Testis (tissue), 3 donors: ENCODE results near the gene VEZF1. TPM values are rescaled to one million over a fixed set of nuclear protein-coding genes. Genes with fewer than 3 reads are reported as not detected.

Experiments used
- DNase-seq: peaks from one replicate; pipeline ENCODE4 v3.0.0-alpha.2; 2019
- H3K27ac ChIP-seq, 2 donors: fragments of 200-600 bp; sonication (generic); one replicate each; pipeline ENCODE4 v1.5.1; 2019
- H3K27me3 ChIP-seq: fragments of 200-600 bp; sonication (generic); one replicate; pipeline ENCODE4 v1.5.1; 2019
- H3K36me3 ChIP-seq: fragments of 200-600 bp; sonication (generic); one replicate; pipeline ENCODE4 v1.5.1; 2017; ENCODE audit warnings: low read depth; ENCODE audit errors: missing control alignments
- H3K4me1 ChIP-seq: fragments of 200-600 bp; sonication (generic); one replicate; pipeline ENCODE4 v1.5.1; 2019
- H3K4me3 ChIP-seq, 2 donors: fragments of 200-600 bp; sonication (generic); one replicate each; pipeline ENCODE4 v1.5.1; 2017 to 2019
- H3K9me3 ChIP-seq: fragments of 200-600 bp; sonication (generic); one replicate; pipeline ENCODE4 v1.5.1; 2017
- POLR2A ChIP-seq: fragments of 450-650 bp; IDR thresholded peaks from one replicate; pipeline ENCODE4 v1.6.1; 2017; ENCODE audit warnings: antibody characterized with exemption, mild to moderate bottlenecking, moderate library complexity
- WGBS, 2 donors: methylation state at CpG; one replicate each; pipeline ENCODE4 v1.1.5; 2018; 5-methylcytosine and 5-hydroxymethylcytosine counted together
- intact Hi-C: fragments of 100-400 bp; cut with DNase I; formaldehyde crosslinking; loops from one replicate; pipeline ENCODE4 v1.15.1; 2023; ENCODE audit warnings: low total_unique reads
- polyA plus RNA-seq: library from polyadenylated mRNA; stranded (reverse); fragments of 350-450 nt; fragmentation: Illumina TruSeq; extraction: RNeasy Lipid Tissue Mini Kit (QIAGEN cat#74804); gene quantifications from one replicate; pipeline ENCODE4 v1.2.3, GENCODE V29; 2014; ENCODE audit warnings: low read depth, low replicate concordance; ENCODE audit not compliant: insufficient read depth
- total RNA-seq, 2 donors: library from RNA; depleted of rRNA; stranded (reverse); fragments of >200 nt; gene quantifications; one replicate each; pipeline ENCODE4 v1.2.3, GENCODE V29; 2016
- TF ChIP-seq, protein P1 (sequence below), 3 experiments: fragments of 450-650 bp in 2 of 3; fragments of 200-600 bp in 1 of 3; sonication (generic) in 1 of 3; IDR thresholded peaks; one replicate each; pipeline ENCODE4 v1.5.1; 2016 to 2019; ENCODE audit warnings: antibody characterized with exemption in 3 of 3, mild to moderate bottlenecking in 2 of 3, moderate library complexity in 1 of 3

Gene VEZF1
- total and polyA plus RNA-seq, 3 donors from 2014 or later, result 54.8 to 58.6 (median 58.6) TPM

DNA sequence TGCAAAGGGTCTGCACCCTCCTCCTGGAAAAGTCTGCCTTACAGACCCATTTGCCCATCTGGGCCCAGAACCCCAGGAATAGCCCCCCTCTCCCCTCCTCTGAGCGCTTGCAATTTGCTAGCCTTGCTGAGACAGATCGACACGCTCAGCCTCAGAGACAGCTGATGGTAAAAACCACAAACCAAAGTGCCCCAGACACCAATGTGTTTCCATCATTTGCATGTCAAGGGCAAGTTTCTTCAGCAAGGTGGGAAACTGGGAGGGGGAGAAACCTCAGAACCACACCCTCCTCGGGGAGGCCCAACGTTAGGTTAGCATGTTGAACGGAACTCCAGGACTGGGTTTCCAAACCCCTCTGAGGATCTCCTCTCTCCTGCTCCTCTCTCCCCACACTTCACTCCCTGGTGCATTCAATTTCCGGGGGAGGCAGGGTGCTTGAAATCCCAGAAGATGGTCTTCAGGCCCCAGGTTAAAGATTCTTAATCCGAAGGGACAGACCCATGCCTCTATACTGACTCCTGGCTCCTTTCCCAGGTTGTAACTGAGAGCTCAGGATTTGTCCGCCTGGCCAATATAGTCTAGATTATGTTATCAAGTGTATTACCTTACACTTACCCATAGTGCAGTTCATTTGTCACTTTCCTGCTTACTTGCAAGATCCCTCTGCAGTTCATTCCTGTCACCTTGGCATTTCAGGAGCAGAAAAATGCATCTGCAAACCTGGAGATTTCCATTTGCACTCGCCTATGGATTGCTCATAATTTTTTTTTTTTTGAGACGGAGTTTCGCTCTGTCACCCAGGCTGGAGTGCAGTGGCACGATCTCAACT lies 31.5 kb downstream of the VEZF1 start:
- Histone ChIP-seq H3K4me1 (peaks cover 3% of the 10 kb centered on the region), H3K27ac (no peak overlapping the region), H3K4me3 (no peak overlapping the region), H3K36me3 (no peaks in the 10 kb centered on the region), H3K27me3 (no peaks in the 10 kb centered on the region), H3K9me3 (no peaks in the 10 kb centered on the region)
- WGBS, 2 donors, result 58 to 59% methylated on average over 13 of the region's 13 CpGs
- TF ChIP-seq, protein P1, sequence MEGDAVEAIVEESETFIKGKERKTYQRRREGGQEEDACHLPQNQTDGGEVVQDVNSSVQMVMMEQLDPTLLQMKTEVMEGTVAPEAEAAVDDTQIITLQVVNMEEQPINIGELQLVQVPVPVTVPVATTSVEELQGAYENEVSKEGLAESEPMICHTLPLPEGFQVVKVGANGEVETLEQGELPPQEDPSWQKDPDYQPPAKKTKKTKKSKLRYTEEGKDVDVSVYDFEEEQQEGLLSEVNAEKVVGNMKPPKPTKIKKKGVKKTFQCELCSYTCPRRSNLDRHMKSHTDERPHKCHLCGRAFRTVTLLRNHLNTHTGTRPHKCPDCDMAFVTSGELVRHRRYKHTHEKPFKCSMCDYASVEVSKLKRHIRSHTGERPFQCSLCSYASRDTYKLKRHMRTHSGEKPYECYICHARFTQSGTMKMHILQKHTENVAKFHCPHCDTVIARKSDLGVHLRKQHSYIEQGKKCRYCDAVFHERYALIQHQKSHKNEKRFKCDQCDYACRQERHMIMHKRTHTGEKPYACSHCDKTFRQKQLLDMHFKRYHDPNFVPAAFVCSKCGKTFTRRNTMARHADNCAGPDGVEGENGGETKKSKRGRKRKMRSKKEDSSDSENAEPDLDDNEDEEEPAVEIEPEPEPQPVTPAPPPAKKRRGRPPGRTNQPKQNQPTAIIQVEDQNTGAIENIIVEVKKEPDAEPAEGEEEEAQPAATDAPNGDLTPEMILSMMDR (IDR thresholded peaks at IDR 0.05), result no peak
- no peak for TF ChIP-seq POLR2A
- intact Hi-C loops, result loop anchor here (10.0 kb wide), 1 partner anchor 62 kb away; no protein-coding TSS in a partner anchor
- DNase-seq, result no peak

DNA sequence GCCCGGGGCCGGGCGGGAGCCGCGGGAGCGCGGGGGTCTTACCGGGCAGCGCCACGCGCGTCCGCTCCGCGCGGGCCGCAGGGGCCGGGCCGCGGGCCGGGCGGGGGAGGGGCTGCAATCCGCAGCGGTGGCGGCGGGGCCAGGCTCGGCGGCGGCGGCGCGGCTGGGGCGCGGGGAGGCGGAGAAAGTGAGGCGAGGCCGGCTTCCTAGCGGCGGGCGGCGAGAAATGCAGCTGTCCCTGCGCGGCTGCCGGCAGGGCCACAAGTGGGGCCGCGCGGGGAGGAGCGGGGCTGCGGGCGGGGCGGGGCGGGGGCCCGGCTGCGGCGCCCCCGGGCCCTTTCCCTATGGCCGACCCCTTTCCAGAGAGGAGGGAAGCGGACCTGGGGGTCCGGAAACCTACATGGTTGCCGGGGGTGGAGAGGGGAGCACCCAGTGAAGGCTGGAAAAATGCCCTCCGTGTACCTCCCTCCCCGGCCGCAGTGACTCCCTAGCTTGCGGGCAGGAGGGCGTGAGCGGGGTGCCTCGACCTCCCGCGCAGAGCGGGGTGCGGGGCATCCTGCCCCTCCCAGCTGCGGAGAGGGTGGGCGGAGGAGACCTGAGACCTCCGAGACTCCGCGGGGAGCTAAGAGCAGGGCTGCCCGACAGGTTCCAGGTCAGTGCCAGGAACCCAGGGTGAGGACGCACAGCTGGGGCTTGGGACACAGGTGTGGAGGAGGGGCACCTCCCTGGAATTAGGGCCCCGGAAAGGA lies 32.7 kb downstream of the VEZF1 start, which contains the start of gene CUEDC1:
Gene CUEDC1, minus strand, starts transcription at position 230 of the 749 bp plus-strand sequence. CDS start 69,848 bp downstream, outside the sequence.
- Histone ChIP-seq H3K4me1 (peaks cover 3% of the 10 kb centered on the region), H3K36me3 (no peaks in the 10 kb centered on the region), H3K9me3 (no peaks in the 10 kb centered on the region), H3K27ac (peak within 1 kb of the TSS; percentile 79 to 87), H3K27me3 (no peaks in the 10 kb centered on the region), H3K4me3 (peak within 1 kb of the TSS; percentile 71 to 75)
- no peak for TF ChIP-seq POLR2A
- TF ChIP-seq, protein P1 (IDR thresholded peaks at IDR 0.05), result peak in 2 of 3 experiments; percentile 1 to 57
- peak; percentile 68 for DNase-seq
- WGBS, 2 donors, result 0 to 1% methylated on average over 6 to 25 of the region's 79 CpGs
- intact Hi-C loops, result loop anchor here (10.0 kb wide), 1 partner anchor 61 kb away; no protein-coding TSS in a partner anchor

DNA sequence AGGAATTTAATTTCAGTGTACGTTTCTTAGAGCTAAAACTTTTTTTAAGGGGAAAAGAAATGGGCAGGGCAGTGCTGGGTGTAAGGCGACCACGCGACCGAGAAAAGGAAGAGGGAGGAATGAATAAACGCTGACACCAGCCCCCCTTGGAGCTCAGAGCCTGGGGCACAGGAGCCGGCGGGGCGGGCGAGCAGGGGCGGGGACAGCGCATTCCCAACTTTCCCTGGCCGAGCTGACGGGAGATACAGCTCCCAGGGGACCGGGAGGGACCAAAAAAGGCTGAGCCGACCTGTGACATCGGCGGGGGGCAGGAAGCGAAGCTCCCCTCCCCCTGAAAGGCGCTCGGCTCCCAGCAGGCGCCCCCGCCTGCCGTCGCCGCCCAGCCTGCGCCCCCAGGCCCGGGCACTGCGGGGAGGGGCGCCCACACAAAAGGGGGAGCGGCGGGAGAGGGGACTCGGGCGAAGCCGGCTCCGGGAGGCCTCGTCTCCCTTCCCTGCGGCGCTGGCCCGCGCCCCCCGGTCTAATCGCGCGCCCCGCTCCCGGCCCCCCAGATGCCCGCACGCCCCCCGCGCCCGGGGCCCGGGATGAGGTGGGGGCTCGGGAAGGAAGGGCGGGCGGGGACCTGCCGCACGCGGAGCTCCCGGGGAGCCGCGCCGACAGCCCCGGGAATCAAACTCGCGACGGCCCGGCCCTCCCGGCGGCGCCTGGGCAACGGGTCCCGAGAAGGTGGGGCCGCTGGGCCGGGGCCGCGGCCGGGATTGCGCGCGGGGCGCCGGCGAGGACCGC lies 33.5 kb downstream of the VEZF1 start:
- peak; percentile 60 for DNase-seq
- intact Hi-C loops, result loop anchor here (10.0 kb wide), 1 partner anchor 60 kb away; no protein-coding TSS in a partner anchor
- no peaks in the 10 kb centered on the region for H3K9me3 ChIP-seq
- H3K36me3 ChIP-seq, result no peaks in the 10 kb centered on the region
- no peak for TF ChIP-seq POLR2A
- TF ChIP-seq, protein P1 (IDR thresholded peaks at IDR 0.05), result no peak
- peaks cover 3% of the 10 kb centered on the region for H3K4me1 ChIP-seq
- H3K27ac ChIP-seq, result peak overlapping the region; percentile 79 to 87
- H3K4me3 ChIP-seq, result peak overlapping the region; percentile 71 to 75
- 1% methylated on average over 15 to 39 of the region's 85 CpGs for WGBS, 2 donors
- H3K27me3 ChIP-seq, result no peaks in the 10 kb centered on the region

DNA sequence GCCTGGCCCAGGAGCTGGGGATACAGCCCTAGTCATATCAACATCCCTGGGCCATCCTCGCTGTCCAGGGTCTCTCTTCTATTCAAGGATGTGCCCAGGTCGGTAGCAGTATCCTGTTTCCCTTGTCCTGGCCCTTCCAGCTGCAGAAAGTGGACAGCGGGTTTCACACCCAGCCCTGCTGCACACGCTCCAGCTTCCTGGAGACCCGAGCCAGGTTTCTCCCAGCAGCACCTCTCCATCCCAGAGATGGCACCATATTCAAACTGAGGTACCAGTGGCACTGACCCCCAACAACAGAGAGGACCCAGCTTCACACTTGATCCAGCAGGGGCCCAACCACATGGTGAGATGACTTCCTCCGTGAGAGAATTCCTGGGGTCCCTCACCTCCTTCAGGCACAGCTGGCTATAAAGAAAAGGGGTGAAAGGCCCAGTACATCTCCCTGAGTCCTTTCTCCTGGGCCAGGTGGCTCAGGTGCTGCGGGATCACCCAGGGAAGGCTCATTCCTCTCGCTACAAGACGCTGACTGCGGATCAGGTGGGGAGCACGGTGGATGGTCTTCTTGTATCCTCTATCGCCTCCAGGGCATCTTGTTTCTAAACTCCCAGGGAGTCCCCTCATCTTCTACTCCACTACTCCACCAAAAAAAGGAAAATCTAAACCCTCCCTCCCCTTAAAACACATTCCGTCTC lies 34.2 kb downstream of the VEZF1 start:
- no peaks in the 10 kb centered on the region for H3K27me3 ChIP-seq
- TF ChIP-seq, protein P1 (IDR thresholded peaks at IDR 0.05), result no peak
- 62 to 68% methylated on average over 13 of the region's 13 CpGs for WGBS, 2 donors
- intact Hi-C loops, result loop anchor here (10.0 kb wide), 1 partner anchor 59 kb away; no protein-coding TSS in a partner anchor
- no peaks in the 10 kb centered on the region for H3K36me3 ChIP-seq
- peak overlapping the region in 1 of 2 donors; percentile 71 for H3K4me3 ChIP-seq
- H3K4me1 ChIP-seq, result peaks cover 9% of the 10 kb centered on the region
- no peaks in the 10 kb centered on the region for H3K9me3 ChIP-seq
- H3K27ac ChIP-seq, result peak overlapping the region in 1 of 2 donors; percentile 87
- DNase-seq, result no peak
